Cardiac atrium fibroblast (primary cell): Measurements from ENCODE around the gene ERICH4. TPM values are rescaled to one million over a fixed set of nuclear protein-coding genes. Genes with fewer than 3 reads are reported as not detected.

Experiments
- total RNA-seq: library from RNA; depleted of rRNA; stranded (reverse); fragments of >200 nt; gene quantifications from 2 replicates; pipeline ENCODE4 v1.2.3, GENCODE V29; 2015

ERICH4 gene
- not detected in 2 replicates for total RNA-seq

GRCh38 chr19:41442473-41443355, at the start of gene ERICH4:
TSS of gene ERICH4 (plus strand) at chr19:41443156. CDS start at chr19:41443170, 14 bp downstream.

GRCh38 chr19:41397086-41398049, 45.6 kb upstream of the ERICH4 start, which contains the start of the genes BCKDHA and EXOSC5:
TSS of gene BCKDHA (plus strand) at chr19:41397818. CDS start at chr19:41397828, 10 bp downstream.
TSS of gene EXOSC5 (minus strand) at chr19:41397359. CDS start at chr19:41397328, 31 bp downstream.

GRCh38 chr19:41426952-41427646, 15.9 kb upstream of the ERICH4 start, which contains the start of gene B3GNT8:
TSS of gene B3GNT8 (minus strand) at chr19:41427374. CDS start at chr19:41426778, 596 bp downstream.

GRCh38 chr19:41439441-41440222, 3.3 kb upstream of the ERICH4 start, which contains the start of gene DMAC2:
TSS of gene DMAC2 (minus strand) at chr19:41439912. CDS start at chr19:41439899, 13 bp downstream.

Other genes starting within 250 kb of the ERICH4 start
- gene CYP2S1, start 249.9 kb upstream of the ERICH4 start, total RNA-seq, result 0.65 TPM in 1 of 2 replicates, not detected in the other
- gene AXL, start 223.9 kb upstream of the ERICH4 start, total RNA-seq, result 141 and 148 TPM in 2 replicates
- gene HNRNPUL1, start 178.8 kb upstream of the ERICH4 start, total RNA-seq, result 102 and 107 TPM in 2 replicates
- 6.5 and 8.7 TPM in 2 replicates for gene CCDC97, start 133.0 kb upstream of the ERICH4 start, total RNA-seq
- gene TGFB1, start 89.2 kb upstream of the ERICH4 start, total RNA-seq, result 24.7 and 38.9 TPM in 2 replicates
- 2.9 and 3.7 TPM in 2 replicates for gene B9D2, start 79.0 kb upstream of the ERICH4 start, total RNA-seq
- gene TMEM91, start 66.6 kb upstream of the ERICH4 start, total RNA-seq, result 10.2 and 16.6 TPM in 2 replicates
- 17.7 and 31.6 TPM in 2 replicates for gene EXOSC5, start 45.8 kb upstream of the ERICH4 start, total RNA-seq
- 34.8 and 47.7 TPM in 2 replicates for gene BCKDHA, start 45.3 kb upstream of the ERICH4 start, total RNA-seq
- 1.8 and 7.6 TPM in 2 replicates for gene B3GNT8, start 15.8 kb upstream of the ERICH4 start, total RNA-seq
- 31.8 and 46.6 TPM in 2 replicates for gene DMAC2, start 3.2 kb upstream of the ERICH4 start, total RNA-seq
- not detected in 2 replicates for gene CEACAM21, start 133.0 kb downstream of the ERICH4 start, total RNA-seq
- gene CEACAM4, start 183.9 kb downstream of the ERICH4 start, total RNA-seq, result not detected in 2 replicates
- gene CEACAM7, start 245.1 kb downstream of the ERICH4 start, total RNA-seq, result not detected in 2 replicates